SU-DHL-6 (cell line): ENCODE data around the gene VAPB.

Experiments
- CTCF ChIP-seq: fragments of 200-600 bp; sonication (generic); IDR thresholded peaks from one replicate; pipeline ENCODE4 v1.5.1; 2017; ENCODE audit warnings: antibody characterized with exemption, mild to moderate bottlenecking, low read length, moderate library complexity; ENCODE audit not compliant: insufficient read depth, poor library complexity, severe bottlenecking
- EZH2phosphoT487 ChIP-seq: fragments of 200-600 bp; sonication (generic), shearing (Covaris generic); conservative IDR thresholded peaks from 2 replicates; pipeline ENCODE4 v1.6.1; 2018; ENCODE audit warnings: mild to moderate bottlenecking, antibody characterized with exemption, low read length, moderate library complexity, mixed read lengths

GRCh38 chr20:58361481-58362205, 27.4 kb upstream of the VAPB start:
- TF ChIP-seq CTCF (no peak), EZH2phosphoT487 (no peak)
